ENCODE results near the gene CEP78. TPM values are rescaled to one million over a fixed set of nuclear protein-coding genes. Genes with fewer than 3 reads are reported as not detected.

CEP78 gene
- total RNA-seq, 1 experiment from 2014 or later: 48.1 TPM

DNA sequence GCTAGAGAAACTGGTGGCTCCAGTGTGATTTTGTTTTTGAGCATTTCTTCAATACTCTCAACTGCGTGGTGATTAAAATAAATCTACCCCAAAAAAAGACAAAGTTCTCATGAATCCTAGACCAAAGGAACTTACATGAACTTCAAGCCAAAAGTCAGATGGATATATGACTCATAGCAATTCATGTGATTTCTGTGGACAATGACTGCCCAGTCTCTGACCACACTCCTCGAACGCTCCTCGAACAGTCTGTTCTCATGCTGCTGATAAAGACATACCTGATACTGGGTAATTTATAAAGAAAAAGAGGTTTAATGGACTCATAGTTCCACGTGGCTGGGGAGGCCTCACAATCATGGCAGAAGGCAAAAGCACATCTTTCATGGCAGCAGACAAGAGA lies 46.4 kb upstream of the CEP78 start:
- Histone ChIP-seq H3K9me3 (ENCODE audit: control insufficient read depth in 1 of 2, insufficient read depth in 1 of 2, low read depth in 1 of 2, low read length in 2 of 2) (no peaks in the 10 kb centered on the region), H4K20me1 (ENCODE audit: insufficient read depth) (no peaks in the 10 kb centered on the region), H3K36me3 (ENCODE audit: control insufficient read depth in 1 of 2, insufficient read depth in 2 of 2, low read length in 2 of 2) (no peaks in the 10 kb centered on the region), H3K9me2 (ENCODE audit: insufficient read depth) (no peaks in the 10 kb centered on the region), H3K9ac (ENCODE audit: low read length) (no peak overlapping the region), H3K4me1 (ENCODE audit: control insufficient read depth in 1 of 2, insufficient read depth in 2 of 2, low read length in 2 of 2) (no peaks in the 10 kb centered on the region), H3K27me3 (ENCODE audit: insufficient read depth, low read length) (no peaks in the 10 kb centered on the region), H3K4me3 (replicated peaks in 1 of 2; ENCODE audit: low read depth in 1 of 2, low read length in 2 of 2) (no peak overlapping the region), H2AFZ (ENCODE audit: low read depth, low read length, poor library complexity, severe bottlenecking) (no peak overlapping the region), H3K27ac (ENCODE audit: low read depth, low read length) (no peak overlapping the region), H3K79me2 (ENCODE audit: insufficient read depth, low read length) (no peaks in the 10 kb centered on the region), H3K4me2 (ENCODE audit: low read length) (no peak overlapping the region)
- CTCF ChIA-PET: no interaction called here
- POLR2A ChIA-PET: no interaction called here
- BruUV-seq (replicated peaks): no TSS peak
- DNase-seq (ENCODE audit: low read depth, low spot score) (no peak), ATAC-seq (no peak)
- RAD21 ChIA-PET (ENCODE audit: low non-redundant PET in 1 of 2, low total read pairs in 2 of 2, uncharacterized antibody in 2 of 2, unreplicated experiment in 2 of 2): no interaction called here
- intact Hi-C loops (cut with micrococcal nuclease): no loop called here
- no peak for TF ChIP-seq REST (IDR thresholded peaks at IDR 0.05; ENCODE audit: low read depth)
- TF ChIP-seq POLR2A (IDR thresholded peaks at IDR 0.05; ENCODE audit: borderline replicate concordance, extremely low read depth, insufficient read depth, insufficient read length): no peak
- TF ChIP-seq ELF1 (IDR thresholded peaks at IDR 0.05; ENCODE audit: borderline replicate concordance, low read depth): no peak
- TF ChIP-seq FOSL1 (IDR thresholded peaks at IDR 0.05; ENCODE audit: low read depth): no peak
- TF ChIP-seq TCF7L2 (IDR thresholded peaks at IDR 0.05; ENCODE audit: borderline replicate concordance, extremely low read depth, insufficient read depth, insufficient read length): no peak
- TF ChIP-seq RAD21 (IDR thresholded peaks at IDR 0.05; ENCODE audit: low read depth): no peak
- TF ChIP-seq, protein P1, sequence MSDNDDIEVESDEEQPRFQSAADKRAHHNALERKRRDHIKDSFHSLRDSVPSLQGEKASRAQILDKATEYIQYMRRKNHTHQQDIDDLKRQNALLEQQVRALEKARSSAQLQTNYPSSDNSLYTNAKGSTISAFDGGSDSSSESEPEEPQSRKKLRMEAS (IDR thresholded peaks at IDR 0.05): no peak
- TF ChIP-seq CBX3 (IDR thresholded peaks at IDR 0.05; ENCODE audit: low read depth): no peak
- TF ChIP-seq CEBPB (IDR thresholded peaks at IDR 0.05; ENCODE audit: low read depth): no peak
- no peak for TF ChIP-seq EGR1 (IDR thresholded peaks at IDR 0.05; ENCODE audit: low read depth)
- no peak for TF ChIP-seq SP1 (IDR thresholded peaks at IDR 0.05; ENCODE audit: low read depth)
- TF ChIP-seq POLR2AphosphoS5 (IDR thresholded peaks at IDR 0.05; ENCODE audit: low read depth, low read length): no peak
- no peak for TF ChIP-seq SIN3A (IDR thresholded peaks at IDR 0.05; ENCODE audit: low read depth)
